ENCODE results near the gene TIMP3.

DNA sequence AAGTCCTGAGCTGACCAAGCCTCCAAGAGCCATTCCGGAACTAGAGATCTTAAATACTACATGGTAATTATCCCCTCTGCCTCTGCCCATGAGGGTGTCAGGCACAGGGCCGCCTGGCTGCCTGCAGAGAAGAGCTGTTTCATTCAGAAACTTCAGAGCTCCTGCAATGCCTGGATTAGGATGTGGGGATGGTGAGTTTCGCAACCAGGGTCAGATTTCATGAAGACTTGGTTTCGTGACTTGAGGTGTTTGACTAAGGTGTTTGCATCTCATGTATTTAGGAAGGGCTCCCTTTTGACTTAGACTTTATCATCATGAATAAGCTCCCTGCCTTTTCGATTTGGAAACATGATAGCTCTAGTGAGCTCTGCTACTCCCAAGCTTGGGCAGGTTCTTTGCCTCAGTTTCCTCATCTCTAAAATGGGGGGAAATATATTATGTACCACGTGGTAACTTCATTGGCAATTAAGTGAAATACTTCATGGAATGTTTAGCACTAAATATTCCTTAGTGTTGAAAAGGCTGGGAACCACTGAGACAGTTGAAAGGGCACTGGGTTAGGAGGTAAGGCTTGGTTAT, 9.1 kb downstream of the TIMP3 start:
- TF ChIP-seq, protein P1, sequence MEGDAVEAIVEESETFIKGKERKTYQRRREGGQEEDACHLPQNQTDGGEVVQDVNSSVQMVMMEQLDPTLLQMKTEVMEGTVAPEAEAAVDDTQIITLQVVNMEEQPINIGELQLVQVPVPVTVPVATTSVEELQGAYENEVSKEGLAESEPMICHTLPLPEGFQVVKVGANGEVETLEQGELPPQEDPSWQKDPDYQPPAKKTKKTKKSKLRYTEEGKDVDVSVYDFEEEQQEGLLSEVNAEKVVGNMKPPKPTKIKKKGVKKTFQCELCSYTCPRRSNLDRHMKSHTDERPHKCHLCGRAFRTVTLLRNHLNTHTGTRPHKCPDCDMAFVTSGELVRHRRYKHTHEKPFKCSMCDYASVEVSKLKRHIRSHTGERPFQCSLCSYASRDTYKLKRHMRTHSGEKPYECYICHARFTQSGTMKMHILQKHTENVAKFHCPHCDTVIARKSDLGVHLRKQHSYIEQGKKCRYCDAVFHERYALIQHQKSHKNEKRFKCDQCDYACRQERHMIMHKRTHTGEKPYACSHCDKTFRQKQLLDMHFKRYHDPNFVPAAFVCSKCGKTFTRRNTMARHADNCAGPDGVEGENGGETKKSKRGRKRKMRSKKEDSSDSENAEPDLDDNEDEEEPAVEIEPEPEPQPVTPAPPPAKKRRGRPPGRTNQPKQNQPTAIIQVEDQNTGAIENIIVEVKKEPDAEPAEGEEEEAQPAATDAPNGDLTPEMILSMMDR (conservative IDR thresholded peaks at IDR 0.05; ENCODE audit: low read depth, low read length): no peak
- TF ChIP-seq CHD1 (IDR thresholded peaks at IDR 0.05; ENCODE audit: low read depth, low read length): no peak

All from IMR-90 (cell line).